GM21717 (cell line): ENCODE results near the gene MYH15.
A peak's percentile ranks its signal among the peaks of the same experiment; 100 is the strongest.

ENCODE experiments used
- ATAC-seq: cut with Tn5 transposase; IDR thresholded peaks from one replicate; pipeline ENCODE4 v1.9.1; 2021; ENCODE audit warnings: mild to moderate bottlenecking, moderate library complexity; ENCODE audit not compliant: unreplicated experiment

MYH15 gene

GRCh38 chr3:108420926-108421325 lies 89.5 kb downstream of the MYH15 start:
- no peak for ATAC-seq

GRCh38 chr3:108416111-108416869 lies 94.1 kb downstream of the MYH15 start:
- ATAC-seq: no peak

- no peak for ATAC-seq
Measured at GRCh38 chr3:108415661-108416060, 94.7 kb downstream of the MYH15 start.

DNA sequence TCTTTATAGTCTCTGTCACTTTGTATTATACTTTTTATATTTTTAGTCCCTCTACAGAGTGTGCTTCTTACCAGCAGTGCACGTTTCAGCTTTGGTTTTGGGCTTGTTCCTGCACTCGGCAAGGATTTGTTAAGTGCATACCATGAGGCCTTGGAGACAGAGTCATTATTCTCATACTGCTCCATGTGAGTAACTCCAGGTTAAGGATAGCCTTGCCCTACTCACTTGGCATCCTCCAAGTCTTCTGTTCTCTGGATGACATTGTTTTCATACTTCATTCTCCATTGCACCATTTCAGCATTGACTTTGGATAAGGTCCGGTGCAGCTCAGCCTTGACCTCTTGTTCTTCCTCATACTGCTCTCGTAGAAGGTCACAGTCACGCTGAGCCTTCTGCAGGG lies 96.4 kb downstream of the MYH15 start:
- no peak for ATAC-seq

- ATAC-seq: no peak
Measured at GRCh38 chr3:108412121-108412750, 98.2 kb downstream of the MYH15 start.

GRCh38 chr3:108410531-108410984 lies 99.8 kb downstream of the MYH15 start:
- no peak for ATAC-seq

GRCh38 chr3:108409800-108410178 lies 100.6 kb downstream of the MYH15 start:
- no peak for ATAC-seq

- ATAC-seq: no peak
Measured at GRCh38 chr3:108408883-108409799, 101.3 kb downstream of the MYH15 start.

DNA sequence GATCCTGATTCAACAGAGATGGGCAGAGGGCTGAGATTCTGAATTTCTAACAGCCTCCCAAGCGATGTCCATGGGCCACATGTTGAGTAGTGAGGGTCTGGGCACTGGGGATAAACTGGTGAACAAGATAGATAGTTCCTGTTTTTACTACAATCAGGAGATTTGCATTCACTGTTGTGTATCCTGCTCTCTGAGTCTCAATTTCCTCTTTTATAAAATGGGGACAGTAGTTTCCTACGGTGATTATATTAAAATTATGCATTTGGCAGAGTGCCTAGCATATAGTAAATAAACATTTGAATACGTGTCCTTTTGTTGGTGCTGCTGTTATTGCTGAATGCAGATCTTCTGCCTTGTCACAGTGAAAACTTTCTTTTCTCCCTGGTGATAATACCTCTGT lies 102.5 kb downstream of the MYH15 start:
- no peak for ATAC-seq

DNA sequence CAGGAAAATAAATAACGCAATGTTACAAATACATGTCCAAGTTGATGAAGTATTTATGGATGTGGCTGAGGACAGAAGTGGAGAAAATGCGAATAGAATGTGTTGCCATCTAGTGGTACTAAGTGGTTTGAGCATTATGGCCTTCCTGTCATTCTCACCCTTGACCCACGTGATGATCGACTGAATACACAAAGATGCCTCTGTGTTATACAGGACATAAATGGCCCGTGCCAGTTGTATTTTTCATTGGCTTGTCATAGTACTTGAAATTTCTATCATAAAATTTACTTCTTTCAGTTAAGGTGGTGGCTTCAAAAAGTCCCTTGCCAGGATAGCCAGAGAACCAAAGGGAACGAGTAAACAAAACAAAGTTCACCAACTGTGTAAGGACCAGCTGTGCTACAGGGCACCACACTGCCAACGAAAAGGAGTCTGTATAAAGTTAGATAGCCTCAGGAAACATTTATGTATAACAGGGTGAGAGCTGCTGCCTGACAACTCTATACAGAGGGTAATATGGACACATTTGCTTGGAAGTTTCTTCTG lies 103.7 kb downstream of the MYH15 start:
- peak; percentile 96 for ATAC-seq

DNA sequence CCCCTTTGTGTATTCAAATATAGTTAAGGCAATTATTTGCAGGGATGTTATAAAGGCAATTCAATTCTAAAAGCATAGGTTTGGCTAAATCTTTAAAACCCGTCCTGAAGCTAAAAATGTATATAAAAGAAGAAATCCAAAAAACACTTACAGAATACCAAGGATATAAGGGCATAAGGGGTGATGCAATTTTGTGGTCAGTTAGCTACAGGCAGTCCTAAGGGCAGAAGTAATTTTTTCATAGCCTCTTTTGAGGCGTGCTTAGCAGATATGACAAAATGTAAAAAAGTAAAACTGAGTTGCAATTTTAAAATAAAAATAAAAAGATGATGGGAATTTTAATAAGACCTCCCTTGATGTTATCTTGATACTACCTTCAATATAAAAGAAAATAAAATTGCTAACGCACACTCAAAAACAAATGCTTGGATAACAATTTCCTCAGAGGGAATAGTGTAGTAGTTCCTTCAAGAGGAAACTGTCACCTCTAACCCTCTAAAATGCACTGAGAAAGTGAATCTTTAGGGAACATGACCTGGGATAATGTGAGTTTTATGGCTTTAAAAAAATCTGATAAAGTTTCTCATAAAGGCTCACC lies 104.2 kb downstream of the MYH15 start:
- ATAC-seq: peak; percentile 12

DNA sequence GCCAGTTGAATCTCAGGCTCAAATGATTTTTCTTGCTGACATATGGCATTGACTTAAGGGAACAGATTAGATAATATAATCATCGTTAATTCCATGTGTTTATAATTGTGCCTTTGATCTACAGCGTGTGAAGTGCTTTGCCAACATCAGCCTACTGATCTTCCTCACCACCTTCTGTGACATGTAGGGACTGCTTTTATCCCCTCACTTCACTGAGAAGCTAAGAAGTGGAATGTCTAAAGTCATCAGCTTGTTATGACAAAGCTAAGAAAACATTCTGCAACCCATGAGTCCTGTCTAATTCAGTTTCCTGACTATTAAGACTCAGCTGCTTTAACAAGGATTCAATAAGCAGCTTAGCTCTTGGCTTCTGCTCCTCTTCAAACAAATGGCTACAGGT lies 106.0 kb downstream of the MYH15 start:
- ATAC-seq: no peak

- ATAC-seq: no peak
Measured at GRCh38 chr3:108403686-108404345, 106.6 kb downstream of the MYH15 start.

GRCh38 chr3:108403198-108403597 lies 107.2 kb downstream of the MYH15 start:
- ATAC-seq: no peak

GRCh38 chr3:108401836-108402235 lies 108.6 kb downstream of the MYH15 start:
- no peak for ATAC-seq

GRCh38 chr3:108398510-108398909 lies 111.9 kb downstream of the MYH15 start:
- no peak for ATAC-seq

DNA sequence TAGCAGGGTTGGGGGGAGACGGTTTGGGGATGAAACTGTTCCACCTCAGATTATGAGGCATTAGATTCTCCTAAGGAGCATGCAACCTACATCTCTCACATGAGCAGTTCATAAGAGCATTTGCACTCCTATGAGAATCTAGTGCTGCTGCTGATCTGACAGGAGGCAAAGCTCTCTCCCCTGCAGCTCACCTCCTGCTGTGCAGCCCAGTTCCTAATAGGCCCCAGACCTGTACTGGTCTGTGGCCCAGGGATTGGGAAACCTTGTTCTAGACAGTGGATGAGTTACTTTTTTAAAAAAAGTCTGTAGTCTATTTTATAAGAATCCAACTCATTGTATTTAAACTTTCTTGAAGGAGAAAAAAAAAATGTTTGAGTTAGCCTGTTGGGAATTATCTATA lies 114.1 kb downstream of the MYH15 start:
- no peak for ATAC-seq

DNA sequence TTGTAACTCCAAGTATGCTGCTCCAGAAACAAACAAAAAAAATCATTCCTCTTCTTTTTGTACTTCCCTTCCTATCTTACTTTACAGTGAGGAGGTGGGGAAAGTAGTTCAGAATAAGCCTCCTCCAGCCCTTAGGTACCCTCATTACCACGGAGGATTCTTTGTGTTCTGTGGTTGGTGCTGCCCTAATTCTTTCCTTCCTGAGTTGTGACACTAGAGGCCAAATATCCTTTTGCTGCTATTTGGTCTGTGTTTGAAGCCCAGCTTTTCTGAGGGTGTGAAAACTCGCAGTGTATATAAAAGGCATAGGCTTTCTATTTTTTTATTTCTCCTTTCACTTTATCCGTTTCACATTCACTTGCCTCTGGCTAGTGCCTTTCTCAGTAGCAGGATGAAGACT lies 115.8 kb downstream of the MYH15 start:
- ATAC-seq: no peak

DNA sequence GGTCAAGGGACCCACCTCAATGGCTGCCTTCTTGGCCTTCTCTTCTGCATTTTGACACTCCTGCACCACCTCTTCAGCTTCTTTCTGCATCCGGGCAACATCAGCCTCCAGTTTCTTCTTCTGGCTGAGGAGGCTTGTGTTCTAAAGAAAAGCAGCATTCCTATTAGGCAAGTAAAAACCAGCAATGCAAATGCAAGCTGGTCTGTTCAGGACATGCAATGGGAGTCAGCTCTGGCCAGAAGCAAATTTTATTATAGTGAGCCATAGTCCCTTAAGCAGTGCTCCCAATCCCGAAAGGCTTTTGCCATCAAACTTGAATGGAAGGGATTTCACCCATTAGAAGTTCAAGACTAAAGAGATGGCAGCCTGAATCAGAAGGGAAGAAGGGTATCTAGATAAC lies 116.4 kb downstream of the MYH15 start:
- ATAC-seq: no peak

DNA sequence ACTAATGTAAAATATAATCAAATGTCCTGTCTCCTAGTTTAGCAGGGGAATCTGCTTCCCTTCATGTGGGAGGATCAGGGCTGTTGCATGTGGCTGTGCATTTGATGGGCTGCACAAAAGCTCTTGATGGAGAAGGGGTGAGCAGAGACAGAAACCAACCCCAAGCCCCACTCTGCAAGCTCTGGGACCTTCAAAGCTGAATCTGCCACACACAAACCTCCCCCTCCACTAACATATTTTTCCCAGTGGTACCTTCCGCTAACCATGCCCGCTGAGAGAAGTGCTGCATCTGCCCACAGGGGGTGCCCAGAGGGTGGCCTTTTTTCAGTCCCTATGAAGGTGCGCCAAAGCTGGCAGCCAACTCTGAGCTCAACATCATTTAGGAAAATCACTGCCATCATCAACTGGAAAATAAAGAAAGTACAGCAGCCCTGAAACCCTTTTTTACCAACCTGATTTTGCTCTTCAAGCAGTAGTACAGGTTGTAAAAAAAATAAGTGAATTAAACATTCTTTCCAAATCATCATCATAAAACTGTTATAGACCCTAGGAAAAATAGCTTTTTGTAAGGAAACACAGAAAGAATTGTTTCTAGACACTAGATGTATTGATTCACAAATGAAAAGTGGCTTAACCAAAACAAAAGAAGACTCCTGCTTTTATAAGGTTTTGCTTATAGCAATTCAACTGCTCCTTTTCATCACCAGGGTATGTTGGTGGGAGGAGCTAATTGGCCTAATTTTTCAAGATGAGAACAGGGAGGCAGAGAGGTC lies 117.1 kb downstream of the MYH15 start:
- ATAC-seq: no peak
